NCI-H748 (cell line): ENCODE data around the gene TNIK.

ENCODE experiments used
- DNase-seq: peaks from one replicate; lab custom pipeline; 2025; ENCODE audit not compliant: unreplicated experiment; lab: John Stamatoyannopoulos, UW

The TNIK gene

GRCh38 chr3:171286580-171287249 is 173.5 kb downstream of the TNIK start:
- DNase-seq, result no peak

GRCh38 chr3:171285287-171285686 is 174.9 kb downstream of the TNIK start:
- no peak for DNase-seq

- DNase-seq, result no peak
Observed at GRCh38 chr3:171284308-171285075, 175.7 kb downstream of the TNIK start.

- no peak for DNase-seq
Observed at GRCh38 chr3:171283848-171284222, 176.4 kb downstream of the TNIK start.

- DNase-seq, result no peak
Observed at GRCh38 chr3:171283183-171283847, 176.9 kb downstream of the TNIK start.

DNA sequence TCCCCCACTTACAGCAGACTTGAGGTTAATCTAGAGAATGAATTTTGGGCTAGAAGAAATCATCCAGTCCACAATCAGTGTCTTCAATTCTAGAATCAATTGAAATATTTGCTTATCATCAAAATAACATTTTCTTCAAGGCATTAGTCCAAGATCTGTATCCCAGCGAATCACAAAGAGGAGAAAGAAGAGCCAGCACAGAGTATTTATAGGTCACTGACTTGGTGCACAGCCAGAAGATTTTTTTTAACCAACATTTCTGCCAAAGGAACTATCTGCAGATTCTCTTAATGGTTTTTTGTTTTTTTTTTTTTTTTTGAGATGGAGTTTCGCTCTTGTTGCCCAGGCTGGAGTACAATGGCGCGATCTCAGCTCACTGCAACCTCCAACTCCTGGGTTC is 178.2 kb downstream of the TNIK start:
- no peak for DNase-seq

- no peak for DNase-seq
Observed at GRCh38 chr3:171281256-171281992, 178.8 kb downstream of the TNIK start.

GRCh38 chr3:171279972-171280371 is 180.2 kb downstream of the TNIK start:
- DNase-seq, result no peak

- DNase-seq, result no peak
Observed at GRCh38 chr3:171278299-171278590, 182.0 kb downstream of the TNIK start.

GRCh38 chr3:171277456-171278298 is 182.5 kb downstream of the TNIK start:
- DNase-seq, result no peak

GRCh38 chr3:171276923-171277322 is 183.3 kb downstream of the TNIK start:
- DNase-seq, result no peak

DNA sequence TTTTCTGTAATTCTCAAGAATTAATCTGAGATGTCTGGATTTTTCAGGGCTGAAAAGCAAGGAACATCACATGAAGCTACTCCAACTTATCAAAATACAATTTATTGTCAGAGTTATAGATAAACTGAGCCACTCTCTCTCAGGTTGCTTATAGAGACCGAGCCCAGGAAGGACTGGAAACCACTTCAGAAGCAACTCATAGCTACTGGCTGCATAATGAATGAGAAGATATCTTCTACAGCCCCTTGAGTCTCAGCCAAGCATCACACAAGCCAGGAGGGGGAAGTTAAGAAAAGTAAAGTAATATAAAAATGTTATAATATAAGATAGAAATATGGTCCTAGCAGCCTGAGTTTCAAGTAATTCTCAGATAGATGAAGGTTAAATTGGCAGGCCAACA is 186.0 kb downstream of the TNIK start:
- DNase-seq, result no peak

GRCh38 chr3:171270541-171270940 is 189.7 kb downstream of the TNIK start:
- no peak for DNase-seq

- no peak for DNase-seq
Observed at GRCh38 chr3:171269542-171269941, 190.7 kb downstream of the TNIK start.

DNA sequence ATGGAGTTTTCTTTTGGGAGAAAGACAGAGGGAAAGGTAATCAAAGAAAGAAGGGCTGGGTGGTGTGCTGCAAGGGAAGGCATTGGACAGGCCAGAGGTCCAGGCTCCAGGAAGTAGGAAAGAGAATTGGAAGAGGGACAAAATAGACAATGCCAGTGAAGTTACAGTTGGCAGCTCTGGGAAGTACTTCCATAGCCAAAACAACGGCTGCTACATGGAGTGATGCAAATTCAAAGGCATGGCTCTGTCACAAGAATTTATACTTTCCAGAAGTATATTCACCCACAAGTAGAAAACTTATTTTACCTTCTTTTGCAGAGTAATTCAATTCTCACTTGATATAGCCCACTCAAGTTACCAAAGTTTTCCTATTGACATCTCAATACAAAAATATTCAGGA is 191.5 kb downstream of the TNIK start:
- DNase-seq, result no peak

- no peak for DNase-seq
Observed at GRCh38 chr3:171267104-171267503, 193.1 kb downstream of the TNIK start.

- DNase-seq, result no peak
Observed at GRCh38 chr3:171266740-171267073, 193.5 kb downstream of the TNIK start.

DNA sequence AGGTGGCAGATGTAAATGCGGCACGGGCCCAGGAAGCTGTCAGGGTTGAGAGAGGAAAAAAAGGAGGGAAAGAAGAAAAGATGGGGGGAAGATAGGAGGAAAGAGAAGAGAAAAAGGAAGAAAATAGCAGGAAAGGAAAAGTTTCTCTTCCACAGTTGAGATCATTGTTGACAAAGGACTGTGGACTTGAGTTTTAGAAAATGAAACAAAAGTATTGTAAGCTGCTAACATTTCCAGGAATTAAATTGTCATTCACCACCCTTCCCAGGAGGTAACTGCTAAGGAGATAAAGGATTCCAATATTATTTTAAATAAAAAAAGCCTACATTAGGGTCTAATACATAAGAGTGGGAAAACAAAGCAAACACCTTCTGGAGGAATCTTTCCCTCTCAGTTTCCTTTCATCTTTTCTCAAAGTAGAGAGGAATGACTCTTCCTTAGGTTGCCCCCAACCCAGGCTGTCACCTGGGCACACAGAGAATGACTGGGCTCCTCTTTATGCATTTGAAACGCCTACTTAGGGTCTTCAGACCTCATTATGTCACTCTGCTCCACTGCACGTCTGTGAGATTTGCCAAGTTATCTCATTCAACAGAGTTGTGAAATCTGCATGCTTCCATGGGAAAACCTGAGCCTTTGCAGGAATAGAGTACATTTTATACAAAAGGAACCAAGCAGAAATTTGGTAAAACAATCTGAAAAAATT is 194.0 kb downstream of the TNIK start:
- no peak for DNase-seq

DNA sequence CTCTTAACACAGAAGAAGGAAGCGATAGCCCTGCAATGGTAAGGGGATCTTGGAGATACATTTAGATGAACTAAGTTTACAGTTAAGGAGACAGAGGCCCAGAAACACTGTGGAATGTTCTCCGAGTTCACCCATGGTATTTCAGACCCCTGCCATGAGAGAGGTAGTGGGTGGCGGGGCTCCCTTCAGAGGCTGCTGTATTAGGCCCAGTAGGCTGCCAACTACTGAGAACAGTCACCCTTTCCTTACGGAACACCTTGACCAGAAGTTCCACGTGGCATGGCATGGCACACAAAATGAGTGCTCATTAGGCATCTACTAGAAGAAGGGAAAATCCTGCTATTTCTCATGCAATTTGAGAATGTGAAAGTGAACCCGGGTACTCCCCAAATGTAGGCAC is 195.4 kb downstream of the TNIK start:
- no peak for DNase-seq

DNA sequence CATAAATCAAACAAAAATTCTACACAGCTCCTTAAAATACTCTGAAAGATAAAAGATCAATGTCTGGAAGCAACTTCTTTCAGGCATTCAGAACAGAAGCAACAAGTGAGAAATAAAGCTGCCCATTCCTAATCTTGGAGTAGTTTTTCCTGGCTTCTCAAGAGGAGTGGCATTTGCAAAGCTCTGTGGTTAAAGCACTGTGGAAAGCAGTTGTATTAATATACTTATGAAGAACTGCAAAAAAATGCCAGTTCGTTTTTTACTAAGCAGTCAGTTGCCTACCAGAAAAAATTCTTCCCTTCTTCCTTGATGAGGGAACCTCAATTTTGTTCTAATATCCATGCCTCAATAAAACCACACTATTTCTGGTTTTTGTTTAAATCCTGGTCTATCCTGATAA is 197.8 kb downstream of the TNIK start:
- DNase-seq, result no peak
